ENCODE results near the gene SFMBT2.

- TF ChIP-seq FOXA1 (IDR thresholded peaks at IDR 0.05) = no peak
- TF ChIP-seq FOXM1 (IDR thresholded peaks at IDR 0.05; ENCODE audit: borderline replicate concordance) = no peak
- no peak for TF ChIP-seq PKNOX1 (IDR thresholded peaks at IDR 0.05)
- no peak for TF ChIP-seq SUZ12 (IDR thresholded peaks at IDR 0.05)
- no peak for TF ChIP-seq TARDBP (IDR thresholded peaks at IDR 0.05)
- no peak for TF ChIP-seq SP1 (IDR thresholded peaks at IDR 0.05)
- no peak for TF ChIP-seq HDGF (IDR thresholded peaks at IDR 0.05; ENCODE audit: borderline replicate concordance)
- no peak for TF ChIP-seq BHLHE40 (IDR thresholded peaks at IDR 0.05; ENCODE audit: borderline replicate concordance)
- TF ChIP-seq ELF4 (IDR thresholded peaks at IDR 0.05) = no peak
- no peak for TF ChIP-seq ZNF384 (IDR thresholded peaks at IDR 0.05)
- TF ChIP-seq FOXK2 (IDR thresholded peaks at IDR 0.05) = no peak
- TF ChIP-seq CTBP1 (IDR thresholded peaks at IDR 0.05; ENCODE audit: borderline replicate concordance) = no peak
- TF ChIP-seq ARNT (IDR thresholded peaks at IDR 0.05) = no peak
- no peak for TF ChIP-seq L3MBTL2 (conservative IDR thresholded peaks at IDR 0.05)
Measured at GRCh38 chr10:7243139-7243538, 167.7 kb downstream of the SFMBT2 start.

All from HEK293T (cell line).